Measurements from ENCODE around the gene GALR2.
A peak's percentile ranks its signal among the peaks of the same experiment; 100 is the strongest.

Gene GALR2

DNA sequence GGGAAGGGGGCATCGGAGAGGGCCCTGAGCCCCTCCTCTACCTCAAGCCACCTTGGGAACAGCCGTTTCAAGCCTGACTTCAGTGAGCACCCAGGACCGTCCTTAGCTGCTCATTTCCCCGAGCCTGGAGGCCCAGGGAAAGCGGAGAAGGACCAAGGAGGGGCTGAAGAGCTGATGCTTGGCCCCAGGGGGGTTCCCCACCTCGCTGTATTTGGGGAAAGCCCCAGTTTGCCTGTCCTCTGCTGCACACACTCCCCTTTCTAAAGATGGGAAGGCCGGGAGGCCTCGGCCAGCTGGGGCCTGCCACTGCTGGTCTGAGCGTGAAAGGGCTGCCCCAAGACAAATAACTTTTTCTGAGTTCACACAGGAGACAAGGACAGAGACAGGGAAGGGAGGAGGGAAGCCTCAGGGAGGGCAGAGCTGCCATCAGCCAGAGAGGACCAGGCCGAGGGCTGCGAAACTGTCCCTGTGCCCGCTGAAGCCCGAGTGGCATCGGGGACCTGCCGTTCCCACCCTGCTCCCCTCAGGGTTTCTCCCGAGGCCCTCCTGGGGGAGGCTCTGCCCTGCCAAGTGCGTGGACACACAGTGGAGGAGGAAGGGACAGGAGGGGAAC lies 16.0 kb downstream of the GALR2 start:
- Histone ChIP-seq H3K27me3 (ENCODE audit: control insufficient read depth, insufficient read depth, low read length) (no peaks in the 10 kb centered on the region), H3K27ac (ENCODE audit: low read length) (no peak overlapping the region), H3K36me3 (ENCODE audit: control insufficient read depth, low read depth, low read length) (peaks cover 69% of the 10 kb centered on the region), H3K9ac (ENCODE audit: low read length) (no peak overlapping the region), H3K4me3 (ENCODE audit: low read length) (no peak overlapping the region), H3K4me1 (ENCODE audit: control insufficient read depth, low read depth, low read length) (no peaks in the 10 kb centered on the region), H3K9me3 (ENCODE audit: control insufficient read depth, low read depth, low read length) (no peaks in the 10 kb centered on the region)

DNA sequence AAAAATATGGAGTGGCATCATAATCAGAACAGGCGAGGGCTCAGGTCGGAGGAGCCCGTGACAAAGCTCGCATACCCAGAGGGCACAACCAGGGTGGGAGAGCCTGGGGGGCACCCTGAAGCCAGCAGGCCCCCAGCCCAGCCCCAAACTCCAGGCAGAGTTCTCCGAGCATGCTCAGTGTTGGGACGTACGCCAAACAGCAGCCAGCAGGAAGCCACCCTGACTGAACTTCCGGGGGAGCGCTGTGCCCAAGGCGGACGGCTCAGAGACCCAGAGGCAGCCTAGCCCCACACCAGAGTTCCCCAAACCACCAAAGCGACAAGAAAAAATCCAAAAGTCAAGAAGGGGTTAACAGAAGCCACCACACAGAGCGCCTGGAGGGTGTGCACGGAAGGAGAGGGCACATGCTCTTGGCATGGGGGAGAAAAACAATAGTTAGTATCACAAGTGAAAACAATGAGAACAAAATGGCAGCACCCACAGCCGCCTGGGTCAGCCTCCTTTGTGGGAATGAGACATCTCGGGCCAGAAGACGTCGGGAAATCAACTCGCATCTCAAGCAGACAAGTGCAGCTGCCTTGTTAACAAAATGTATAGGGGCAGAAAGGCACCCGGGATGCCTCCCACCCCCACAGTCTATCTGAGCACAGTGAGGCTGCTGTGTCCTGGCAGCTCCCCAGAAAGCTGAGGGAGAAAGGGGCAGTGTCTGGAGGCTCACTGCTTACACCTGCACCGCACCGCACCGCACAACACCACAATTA lies 17.1 kb downstream of the GALR2 start:
- Histone ChIP-seq H3K9ac (ENCODE audit: low read length) (no peak overlapping the region), H3K27ac (ENCODE audit: low read length) (no peak overlapping the region), H3K4me1 (ENCODE audit: control insufficient read depth, low read depth, low read length) (no peaks in the 10 kb centered on the region), H3K4me3 (ENCODE audit: low read length) (no peak overlapping the region), H3K36me3 (ENCODE audit: control insufficient read depth, low read depth, low read length) (peaks cover 62% of the 10 kb centered on the region), H3K27me3 (ENCODE audit: control insufficient read depth, insufficient read depth, low read length) (no peaks in the 10 kb centered on the region), H3K9me3 (ENCODE audit: control insufficient read depth, low read depth, low read length) (no peaks in the 10 kb centered on the region)

DNA sequence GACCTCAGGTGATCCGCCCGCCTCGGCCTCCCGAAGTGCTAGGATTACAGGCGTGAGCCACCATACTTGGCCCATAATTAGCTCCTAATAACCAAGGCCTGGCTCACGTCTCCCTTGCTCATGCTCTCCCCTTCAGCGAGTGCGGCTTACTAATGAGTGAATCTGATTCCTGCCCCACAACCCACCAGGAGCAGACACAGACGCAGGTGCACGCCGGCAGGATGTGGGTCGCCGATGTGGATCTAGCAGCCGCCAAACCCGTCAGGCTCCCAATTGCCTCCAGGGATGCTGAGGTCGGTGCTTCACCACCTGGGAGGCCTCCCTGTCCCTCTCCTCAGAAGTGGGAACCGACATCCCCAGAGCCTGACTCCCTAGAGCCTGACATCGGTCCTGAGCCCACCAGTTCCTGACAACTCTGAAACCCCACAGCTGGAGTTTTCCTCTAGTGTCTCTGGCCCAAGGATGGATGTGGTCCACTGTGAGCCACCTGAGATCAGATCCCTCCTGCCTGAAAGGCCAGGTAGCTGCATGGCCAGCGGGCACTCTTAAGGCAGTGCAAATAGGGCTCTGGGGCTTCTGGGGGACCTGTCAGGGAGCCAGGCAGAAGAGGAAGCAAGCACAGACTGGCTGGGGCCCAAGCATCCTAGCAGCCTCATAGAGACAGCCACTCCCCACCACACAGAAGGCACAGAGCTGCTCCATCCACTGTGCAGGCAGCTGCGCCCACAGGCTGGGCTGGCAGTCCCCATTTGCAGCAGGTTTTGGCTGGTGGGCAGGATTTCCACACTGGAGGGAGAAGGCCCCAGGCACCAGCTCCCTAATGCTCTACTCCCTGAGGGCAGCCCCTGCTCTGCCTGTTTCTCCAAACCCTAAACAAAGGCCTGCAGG lies 18.2 kb downstream of the GALR2 start:
- Histone ChIP-seq H3K27ac (ENCODE audit: low read length) (no peak overlapping the region), H3K4me3 (ENCODE audit: low read length) (no peak overlapping the region), H3K4me1 (ENCODE audit: control insufficient read depth, low read depth, low read length) (no peaks in the 10 kb centered on the region), H3K9me3 (ENCODE audit: control insufficient read depth, low read depth, low read length) (no peaks in the 10 kb centered on the region), H3K36me3 (ENCODE audit: control insufficient read depth, low read depth, low read length) (peaks cover 61% of the 10 kb centered on the region), H3K9ac (ENCODE audit: low read length) (no peak overlapping the region), H3K27me3 (ENCODE audit: control insufficient read depth, insufficient read depth, low read length) (no peaks in the 10 kb centered on the region)

DNA sequence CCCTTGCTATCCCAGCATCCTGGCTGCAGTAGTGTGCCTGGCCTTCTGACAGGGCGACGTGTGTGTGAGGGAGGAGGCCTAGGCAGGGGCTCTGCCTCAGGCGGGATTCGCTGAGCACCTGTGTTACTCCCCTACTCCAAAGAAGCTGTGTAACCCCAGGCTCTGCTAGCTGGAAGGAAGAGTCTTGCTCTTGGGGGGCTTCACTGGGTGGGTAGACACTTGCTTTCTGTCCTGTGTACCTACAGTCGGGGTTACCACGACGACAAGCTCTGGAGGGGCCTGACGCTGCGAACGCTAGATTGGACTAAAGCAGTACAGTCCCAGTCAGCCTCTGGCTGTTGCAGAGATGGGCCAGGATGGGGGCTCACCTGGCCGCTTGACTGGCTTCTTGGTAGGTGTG lies 19.5 kb downstream of the GALR2 start:
- H3K36me3 ChIP-seq (ENCODE audit: control insufficient read depth, low read depth, low read length) = peaks cover 57% of the 10 kb centered on the region
- H3K27me3 ChIP-seq (ENCODE audit: control insufficient read depth, insufficient read depth, low read length) = no peaks in the 10 kb centered on the region
- no peaks in the 10 kb centered on the region for H3K4me1 ChIP-seq (ENCODE audit: control insufficient read depth, low read depth, low read length)
- H3K27ac ChIP-seq (ENCODE audit: low read length) = no peak overlapping the region
- no peaks in the 10 kb centered on the region for H3K9me3 ChIP-seq (ENCODE audit: control insufficient read depth, low read depth, low read length)
- no peak overlapping the region for H3K4me3 ChIP-seq (ENCODE audit: low read length)
- H3K9ac ChIP-seq (ENCODE audit: low read length) = no peak overlapping the region

GRCh38 chr17:76095943-76096342 lies 21.4 kb downstream of the GALR2 start:
- Histone ChIP-seq H3K4me3 (ENCODE audit: low read length) (no peak overlapping the region), H3K9ac (ENCODE audit: low read length) (no peak overlapping the region), H3K36me3 (ENCODE audit: control insufficient read depth, low read depth, low read length) (peaks cover 50% of the 10 kb centered on the region), H3K27ac (ENCODE audit: low read length) (no peak overlapping the region), H3K9me3 (ENCODE audit: control insufficient read depth, low read depth, low read length) (no peaks in the 10 kb centered on the region), H3K4me1 (ENCODE audit: control insufficient read depth, low read depth, low read length) (no peaks in the 10 kb centered on the region), H3K27me3 (ENCODE audit: control insufficient read depth, insufficient read depth, low read length) (no peaks in the 10 kb centered on the region)

DNA sequence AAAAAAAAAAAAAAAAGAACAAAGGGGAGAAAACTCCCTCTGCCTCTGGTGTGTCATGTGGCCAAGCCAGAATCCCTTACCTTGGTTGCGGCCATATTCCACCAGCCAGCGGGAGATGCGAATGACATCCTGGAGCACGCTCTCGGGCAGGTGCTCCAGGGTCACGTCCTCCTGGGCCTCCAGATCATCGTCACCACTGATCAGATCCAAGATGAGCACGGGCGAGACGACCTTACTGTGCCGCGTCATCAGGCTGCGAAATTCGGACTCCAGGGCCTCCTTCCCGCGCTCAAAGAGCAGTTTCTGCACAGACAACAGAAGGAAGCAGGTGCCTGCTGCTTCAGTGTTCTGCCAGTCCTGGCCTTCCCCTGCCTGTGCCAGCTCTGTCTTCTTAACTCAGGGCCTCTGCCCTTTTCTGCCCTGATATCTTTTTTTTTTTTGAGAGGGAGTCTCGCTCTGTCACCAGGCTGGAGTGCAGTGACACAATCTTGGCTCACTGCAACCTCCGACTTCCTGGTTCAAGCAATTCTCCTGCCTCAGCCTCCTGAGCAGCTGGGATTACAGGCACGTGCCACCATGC lies 23.2 kb downstream of the GALR2 start:
- no peaks in the 10 kb centered on the region for H3K4me1 ChIP-seq (ENCODE audit: control insufficient read depth, low read depth, low read length)
- peaks cover 56% of the 10 kb centered on the region for H3K36me3 ChIP-seq (ENCODE audit: control insufficient read depth, low read depth, low read length)
- no peaks in the 10 kb centered on the region for H3K27me3 ChIP-seq (ENCODE audit: control insufficient read depth, insufficient read depth, low read length)
- no peaks in the 10 kb centered on the region for H3K9me3 ChIP-seq (ENCODE audit: control insufficient read depth, low read depth, low read length)
- H3K4me3 ChIP-seq (ENCODE audit: low read length) = no peak overlapping the region
- no peak overlapping the region for H3K9ac ChIP-seq (ENCODE audit: low read length)
- H3K27ac ChIP-seq (ENCODE audit: low read length) = no peak overlapping the region

- Histone ChIP-seq H3K9me3 (ENCODE audit: control insufficient read depth, low read depth, low read length) (no peaks in the 10 kb centered on the region), H3K4me3 (ENCODE audit: low read length) (peak overlapping the region; percentile 97), H3K27ac (ENCODE audit: low read length) (peak overlapping the region; percentile 42), H3K36me3 (ENCODE audit: control insufficient read depth, low read depth, low read length) (peaks cover 25% of the 10 kb centered on the region), H3K4me1 (ENCODE audit: control insufficient read depth, low read depth, low read length) (peaks cover 17% of the 10 kb centered on the region), H3K9ac (ENCODE audit: low read length) (peak overlapping the region; percentile 77), H3K27me3 (ENCODE audit: control insufficient read depth, insufficient read depth, low read length) (no peaks in the 10 kb centered on the region)
These were observed 28.3 kb downstream of the GALR2 start for GRCh38 chr17:76102944-76103273.

DNA sequence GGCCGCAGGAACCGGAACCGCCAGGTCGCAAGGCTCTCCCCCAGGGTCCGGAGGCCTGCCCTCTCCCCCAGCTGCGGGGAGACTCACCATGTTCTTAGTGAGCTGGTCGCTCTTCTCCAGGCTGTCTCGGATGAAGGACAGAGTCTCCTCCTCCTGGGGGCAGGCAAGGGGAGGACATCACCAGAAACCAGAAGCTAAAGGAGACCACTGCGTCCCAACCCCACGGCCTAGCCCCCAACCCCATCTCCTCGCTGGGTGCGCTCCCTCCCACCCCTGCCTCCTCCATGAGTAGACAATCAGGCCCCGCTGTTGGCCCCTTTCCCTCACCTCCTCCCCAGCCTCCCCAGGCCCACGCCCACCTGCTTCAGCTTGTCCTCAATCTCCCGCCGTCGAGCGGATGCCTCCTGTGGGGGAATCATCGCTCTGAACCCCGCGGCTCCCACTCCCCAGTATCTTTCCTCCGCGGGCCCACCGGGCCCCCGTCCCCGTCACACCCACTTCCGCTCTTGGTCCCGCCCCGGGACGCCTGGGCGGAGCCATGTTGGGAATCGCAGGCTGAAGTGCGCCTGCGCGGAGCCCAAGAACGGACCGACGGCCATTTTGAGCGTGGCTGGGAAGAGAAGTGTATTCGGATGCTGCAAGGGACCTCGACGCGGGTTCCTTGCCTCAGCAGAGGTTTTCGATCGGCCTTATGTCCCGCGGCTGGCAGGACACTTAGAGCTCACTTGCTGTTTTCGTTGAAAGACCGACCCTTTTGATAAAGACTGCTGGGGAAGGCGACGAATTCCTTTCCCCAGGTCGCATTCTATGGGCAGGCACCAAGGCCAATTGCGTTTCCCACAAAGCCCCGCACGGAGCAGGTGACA lies 28.9 kb downstream of the GALR2 start, which contains the start of gene EXOC7:
Gene EXOC7, minus strand, starts transcription at position 514 of the 866 bp plus-strand sequence. Its CDS starts 95 bp downstream, at position 419.
- peaks cover 24% of the 10 kb centered on the region for H3K36me3 ChIP-seq (ENCODE audit: control insufficient read depth, low read depth, low read length)
- H3K4me3 ChIP-seq (ENCODE audit: low read length) = peak within 1 kb of the TSS; percentile 97
- H3K9me3 ChIP-seq (ENCODE audit: control insufficient read depth, low read depth, low read length) = no peaks in the 10 kb centered on the region
- H3K27ac ChIP-seq (ENCODE audit: low read length) = peak within 1 kb of the TSS; percentile 83
- H3K9ac ChIP-seq (ENCODE audit: low read length) = peak within 1 kb of the TSS; percentile 77
- H3K27me3 ChIP-seq (ENCODE audit: control insufficient read depth, insufficient read depth, low read length) = no peaks in the 10 kb centered on the region
- H3K4me1 ChIP-seq (ENCODE audit: control insufficient read depth, low read depth, low read length) = peaks cover 17% of the 10 kb centered on the region

GRCh38 chr17:76104140-76104895 lies 29.7 kb downstream of the GALR2 start:
- no peaks in the 10 kb centered on the region for H3K9me3 ChIP-seq (ENCODE audit: control insufficient read depth, low read depth, low read length)
- H3K36me3 ChIP-seq (ENCODE audit: control insufficient read depth, low read depth, low read length) = peaks cover 20% of the 10 kb centered on the region
- peak overlapping the region; percentile 97 for H3K4me3 ChIP-seq (ENCODE audit: low read length)
- H3K27ac ChIP-seq (ENCODE audit: low read length) = peak overlapping the region; percentile 83
- H3K27me3 ChIP-seq (ENCODE audit: control insufficient read depth, insufficient read depth, low read length) = no peaks in the 10 kb centered on the region
- peak overlapping the region; percentile 77 for H3K9ac ChIP-seq (ENCODE audit: low read length)
- peaks cover 17% of the 10 kb centered on the region for H3K4me1 ChIP-seq (ENCODE audit: control insufficient read depth, low read depth, low read length)

DNA sequence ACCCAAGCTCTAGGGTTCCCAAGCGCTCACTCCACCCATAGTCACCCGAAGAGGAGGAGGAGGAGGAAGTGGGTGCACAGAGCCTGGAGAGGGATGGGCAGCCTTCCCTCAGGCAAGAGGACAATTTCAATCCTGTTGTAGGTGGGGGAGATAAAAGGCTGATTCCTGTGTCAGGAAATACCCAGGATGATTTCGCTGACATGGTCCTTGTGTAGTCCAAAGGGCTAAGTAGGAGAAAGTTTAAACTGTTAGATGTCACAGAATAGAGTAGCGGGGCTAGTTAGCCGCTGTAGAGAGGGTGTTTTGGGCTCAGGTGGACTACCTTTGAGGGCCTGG lies 30.3 kb downstream of the GALR2 start:
- Histone ChIP-seq H3K27me3 (ENCODE audit: control insufficient read depth, insufficient read depth, low read length) (no peaks in the 10 kb centered on the region), H3K4me3 (ENCODE audit: low read length) (no peak overlapping the region), H3K36me3 (ENCODE audit: control insufficient read depth, low read depth, low read length) (peaks cover 16% of the 10 kb centered on the region), H3K9ac (ENCODE audit: low read length) (no peak overlapping the region), H3K9me3 (ENCODE audit: control insufficient read depth, low read depth, low read length) (no peaks in the 10 kb centered on the region), H3K4me1 (ENCODE audit: control insufficient read depth, low read depth, low read length) (peaks cover 17% of the 10 kb centered on the region), H3K27ac (ENCODE audit: low read length) (no peak overlapping the region)
